Large intestine (tissue), 3 donors: Measurements from ENCODE around the gene KCNC1. TPM values are rescaled to one million over a fixed set of nuclear protein-coding genes. Genes with fewer than 3 reads are reported as not detected.
A peak's percentile ranks its signal among the peaks of the same experiment; 100 is the strongest.

Experiments used
- DNase-seq, 2 donors: peaks; one replicate each; pipeline versions ENCODE4 v3.0.0 to v3.0.0-alpha.2; 2013
- H3K27ac ChIP-seq: one replicate; pipeline ENCODE4 v1.5.1; 2013; ENCODE audit warnings: low read length
- H3K27me3 ChIP-seq: 2 replicates; pipeline ENCODE4 v1.6.1; 2013; ENCODE audit warnings: low read length; ENCODE audit not compliant: control insufficient read depth, insufficient read depth
- H3K36me3 ChIP-seq: 2 replicates; pipeline ENCODE4 v1.6.1; 2013; ENCODE audit warnings: low read length; ENCODE audit not compliant: control insufficient read depth, insufficient read depth
- H3K4me1 ChIP-seq: one replicate; pipeline ENCODE4 v1.6.1; 2013; ENCODE audit warnings: low read length; ENCODE audit not compliant: control insufficient read depth, insufficient read depth
- H3K4me3 ChIP-seq: one replicate; pipeline ENCODE4 v1.5.1; 2013; ENCODE audit warnings: low read length
- H3K9me3 ChIP-seq: one replicate; pipeline ENCODE4 v1.6.1; 2013; ENCODE audit warnings: mild to moderate bottlenecking, low read depth, low read length, moderate library complexity; ENCODE audit not compliant: control insufficient read depth
- WGBS: methylation state at CpG from one replicate; pipeline ENCODE4 v1.1.5; 2013; ENCODE audit warnings: low lambda C conversion rate; ENCODE audit not compliant: insufficient coverage; 5-methylcytosine and 5-hydroxymethylcytosine counted together
- polyA plus RNA-seq: library from polyadenylated mRNA; unstranded; fragments of 120-200 nt; gene quantifications from one replicate; pipeline ENCODE4 v1.2.1, GENCODE V29; 2013

KCNC1 gene
- polyA plus RNA-seq, 1 donor, result 2.4 TPM

GRCh38 chr11:17738151-17738973 is 3.8 kb downstream of the KCNC1 start:
- peaks cover 3% of the 10 kb centered on the region for H3K9me3 ChIP-seq
- H3K27ac ChIP-seq, result no peak overlapping the region
- H3K4me1 ChIP-seq, result peaks cover 7% of the 10 kb centered on the region
- DNase-seq, result no peak
- H3K4me3 ChIP-seq, result no peak overlapping the region
- WGBS, result no CpG with 5 or more reads among the region's 10 CpGs
- H3K36me3 ChIP-seq, result no peaks in the 10 kb centered on the region
- H3K27me3 ChIP-seq, result peaks cover 56% of the 10 kb centered on the region

- Histone ChIP-seq H3K4me3 (no peak overlapping the region), H3K27me3 (peaks cover 46% of the 10 kb centered on the region), H3K9me3 (peaks cover 3% of the 10 kb centered on the region), H3K4me1 (no peaks in the 10 kb centered on the region), H3K27ac (no peak overlapping the region), H3K36me3 (no peaks in the 10 kb centered on the region)
- WGBS, result no CpG with 5 or more reads among the region's 6 CpGs
- no peak for DNase-seq
These were observed 5.4 kb downstream of the KCNC1 start for GRCh38 chr11:17739945-17740338.

GRCh38 chr11:17740649-17741235 is 6.2 kb downstream of the KCNC1 start:
- DNase-seq, result peak in 1 of 2 donors; percentile 15
- peaks cover 42% of the 10 kb centered on the region for H3K27me3 ChIP-seq

GRCh38 chr11:17741487-17741886 is 6.9 kb downstream of the KCNC1 start:
- no CpG with 5 or more reads among the region's 10 CpGs for WGBS

More at GRCh38 chr11:17740649-17741235, 6.2 kb downstream of the KCNC1 start:
- H3K4me1 ChIP-seq, result no peaks in the 10 kb centered on the region
- H3K27ac ChIP-seq, result no peak overlapping the region
- H3K9me3 ChIP-seq, result peaks cover 3% of the 10 kb centered on the region
- H3K36me3 ChIP-seq, result no peaks in the 10 kb centered on the region
- WGBS, result no CpG with 5 or more reads among the region's 7 CpGs
- H3K4me3 ChIP-seq, result no peak overlapping the region

GRCh38 chr11:17742019-17742418 is 7.4 kb downstream of the KCNC1 start:
- DNase-seq, result no peak
- peaks cover 30% of the 10 kb centered on the region for H3K27me3 ChIP-seq

More at GRCh38 chr11:17741487-17741886, 6.9 kb downstream of the KCNC1 start:
- no peak for DNase-seq
- Histone ChIP-seq H3K27me3 (peaks cover 35% of the 10 kb centered on the region), H3K36me3 (no peaks in the 10 kb centered on the region), H3K27ac (no peak overlapping the region), H3K4me1 (no peaks in the 10 kb centered on the region), H3K9me3 (peaks cover under 1% of the 10 kb centered on the region), H3K4me3 (no peak overlapping the region)

GRCh38 chr11:17743026-17743807 is 8.6 kb downstream of the KCNC1 start:
- no CpG with 5 or more reads among the region's 13 CpGs for WGBS
- H3K27ac ChIP-seq, result no peak overlapping the region

More at GRCh38 chr11:17742019-17742418, 7.4 kb downstream of the KCNC1 start:
- no peaks in the 10 kb centered on the region for H3K36me3 ChIP-seq
- H3K27ac ChIP-seq, result no peak overlapping the region
- no CpG with 5 or more reads among the region's 5 CpGs for WGBS
- H3K4me3 ChIP-seq, result no peak overlapping the region
- no peaks in the 10 kb centered on the region for H3K9me3 ChIP-seq
- no peaks in the 10 kb centered on the region for H3K4me1 ChIP-seq

GRCh38 chr11:17743808-17744119 is 9.2 kb downstream of the KCNC1 start:
- no peaks in the 10 kb centered on the region for H3K4me1 ChIP-seq
- H3K27me3 ChIP-seq, result peaks cover 12% of the 10 kb centered on the region
- no peak overlapping the region for H3K4me3 ChIP-seq
- H3K27ac ChIP-seq, result no peak overlapping the region
- no peaks in the 10 kb centered on the region for H3K36me3 ChIP-seq
- DNase-seq, result no peak
- no peaks in the 10 kb centered on the region for H3K9me3 ChIP-seq
- no CpG with 5 or more reads among the region's 5 CpGs for WGBS

More at GRCh38 chr11:17743026-17743807, 8.6 kb downstream of the KCNC1 start:
- no peaks in the 10 kb centered on the region for H3K36me3 ChIP-seq
- peaks cover 18% of the 10 kb centered on the region for H3K27me3 ChIP-seq
- H3K9me3 ChIP-seq, result no peaks in the 10 kb centered on the region
- no peak for DNase-seq
- H3K4me1 ChIP-seq, result no peaks in the 10 kb centered on the region
- H3K4me3 ChIP-seq, result no peak overlapping the region

- Histone ChIP-seq H3K27me3 (peaks cover 6% of the 10 kb centered on the region), H3K27ac (no peak overlapping the region), H3K4me1 (no peaks in the 10 kb centered on the region), H3K36me3 (no peaks in the 10 kb centered on the region), H3K9me3 (no peaks in the 10 kb centered on the region), H3K4me3 (no peak overlapping the region)
- WGBS, result no CpG with 5 or more reads among the region's 10 CpGs
- DNase-seq, result no peak
These were observed 9.8 kb downstream of the KCNC1 start for GRCh38 chr11:17744151-17744940.

GRCh38 chr11:17745023-17745772 is 10.6 kb downstream of the KCNC1 start:
- Histone ChIP-seq H3K4me1 (peaks cover 6% of the 10 kb centered on the region), H3K27me3 (peaks cover 4% of the 10 kb centered on the region), H3K4me3 (no peak overlapping the region), H3K9me3 (no peaks in the 10 kb centered on the region), H3K36me3 (no peaks in the 10 kb centered on the region), H3K27ac (no peak overlapping the region)
- no peak for DNase-seq
- WGBS, result no CpG with 5 or more reads among the region's 20 CpGs
